ENCODE results near the gene AURKB. TPM values are rescaled to one million over a fixed set of nuclear protein-coding genes. Genes with fewer than 3 reads are reported as not detected.

AURKB gene
- total and polyA plus RNA-seq, 2 of the 13 experiments (the other 11 are each of a cell fraction or from before 2014, with no cell fraction given), result 29.5 to 75.3 TPM

- TF ChIP-seq ZNF407 (CRISPR knock-in tag; IDR thresholded peaks at IDR 0.05; ENCODE audit: not compliant biosample characterization) (no peak), ZNF83 (CRISPR knock-in tag; IDR thresholded peaks at IDR 0.05; ENCODE audit: borderline replicate concordance) (0 out of 2 replicates have a peak, but pooled peaks have one; percentile 11), GTF3A (CRISPR knock-in tag; conservative IDR thresholded peaks at IDR 0.05) (no peak), MEIS2 (CRISPR knock-in tag; IDR thresholded peaks at IDR 0.05) (peak; percentile 14; the same call in 1 of the 2 replicates), TBP (CRISPR knock-in tag; IDR thresholded peaks at IDR 0.05) (no peak), ATF5 (CRISPR knock-in tag; IDR thresholded peaks at IDR 0.05; ENCODE audit: low read depth) (no peak), PTBP1 (IDR thresholded peaks at IDR 0.05; ENCODE audit: low read depth, low read length, poor library complexity, severe bottlenecking) (no peak), UBTF (CRISPR knock-in tag; IDR thresholded peaks at IDR 0.05) (no peak), NR2F2 (IDR thresholded peaks at IDR 0.05; ENCODE audit: borderline replicate concordance, low read depth) (no peak; the same call in 1 of the 2 replicates), ZNF225 (CRISPR knock-in tag; IDR thresholded peaks at IDR 0.05) (no peak; the same call in 1 of the 2 replicates), E2F2 (CRISPR knock-in tag; IDR thresholded peaks at IDR 0.05; ENCODE audit: borderline replicate concordance) (0 out of 2 replicates have a peak, but pooled peaks have one; percentile 16), IKZF5 (CRISPR knock-in tag; IDR thresholded peaks at IDR 0.05) (no peak; the same call in 1 of the 2 replicates)
Measured at GRCh38 chr17:8162997-8163977, 47.1 kb downstream of the AURKB start (continued).

All from HepG2 (cell line).